Activated CD4-positive, alpha-beta T cell treated with anti-CD3 and anti-CD28 coated beads, Interleukin-2, amount 50 U/mL, for 48 hours (primary cell): ENCODE results near the gene RPGRIP1.
"Not testable (repeated sequence)": the region's sequence is repeated elsewhere in the genome, so short reads cannot be mapped to it uniquely, and the experiment has no call there.

Experiments
- DNase-seq, 2 experiments: peaks; one replicate each; pipeline ENCODE4 v3.0.0-alpha.2; 2020

Gene RPGRIP1

DNA sequence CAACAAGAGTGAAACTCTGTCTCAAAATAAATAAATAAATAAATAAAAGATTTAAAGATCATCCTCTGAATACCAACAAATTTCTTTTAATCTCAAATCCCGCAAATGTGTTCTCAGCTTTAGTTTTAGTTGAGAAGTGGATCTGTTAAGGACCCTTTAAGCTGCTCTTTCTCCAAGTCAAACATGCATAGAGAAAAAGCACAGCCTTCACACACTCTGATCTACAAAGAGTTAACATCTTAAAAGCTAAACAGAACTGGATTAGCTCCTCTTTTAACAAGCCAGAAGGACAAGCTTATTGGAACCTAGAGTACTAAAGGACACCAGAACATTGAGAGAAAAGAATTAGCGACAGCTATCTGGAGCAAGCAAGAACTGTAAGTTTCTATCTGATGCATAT, at the start of gene RPGRIP1:
TSS of gene RPGRIP1 (plus strand) at position 301 of the 400 bp plus-strand sequence. CDS start 7,894 bp downstream, outside the sequence.
- no peak for DNase-seq

DNA sequence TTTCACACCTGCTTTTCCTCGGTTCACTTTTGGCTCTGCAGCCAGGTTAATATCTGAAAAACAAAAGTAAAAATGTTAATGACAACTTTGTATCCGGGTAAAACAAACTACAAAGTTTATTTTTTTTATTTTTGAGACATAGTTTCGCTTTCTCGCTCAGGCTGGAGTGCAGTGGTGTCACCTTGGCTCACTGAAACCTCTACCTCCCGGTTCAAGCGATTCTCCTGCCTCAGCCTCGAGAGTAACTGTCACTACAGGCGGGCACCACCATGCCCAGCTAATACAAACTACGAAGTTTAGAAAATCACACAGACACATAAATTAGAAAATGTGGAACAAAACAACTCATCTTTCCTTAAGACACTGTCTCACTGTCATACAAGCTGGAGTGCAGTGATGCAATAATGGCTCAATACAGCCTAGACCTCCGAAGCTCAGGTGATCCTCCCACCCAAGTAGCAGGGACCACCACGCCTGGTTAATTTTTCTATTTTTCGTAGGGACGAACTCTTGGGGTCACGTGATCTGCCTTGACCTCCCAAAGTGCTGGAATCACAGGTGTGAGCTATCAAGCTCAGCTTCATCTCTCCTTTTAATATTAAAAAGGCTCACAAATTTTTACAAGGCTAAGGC, 48.7 kb upstream of the RPGRIP1 start:
- DNase-seq = no peak

DNA sequence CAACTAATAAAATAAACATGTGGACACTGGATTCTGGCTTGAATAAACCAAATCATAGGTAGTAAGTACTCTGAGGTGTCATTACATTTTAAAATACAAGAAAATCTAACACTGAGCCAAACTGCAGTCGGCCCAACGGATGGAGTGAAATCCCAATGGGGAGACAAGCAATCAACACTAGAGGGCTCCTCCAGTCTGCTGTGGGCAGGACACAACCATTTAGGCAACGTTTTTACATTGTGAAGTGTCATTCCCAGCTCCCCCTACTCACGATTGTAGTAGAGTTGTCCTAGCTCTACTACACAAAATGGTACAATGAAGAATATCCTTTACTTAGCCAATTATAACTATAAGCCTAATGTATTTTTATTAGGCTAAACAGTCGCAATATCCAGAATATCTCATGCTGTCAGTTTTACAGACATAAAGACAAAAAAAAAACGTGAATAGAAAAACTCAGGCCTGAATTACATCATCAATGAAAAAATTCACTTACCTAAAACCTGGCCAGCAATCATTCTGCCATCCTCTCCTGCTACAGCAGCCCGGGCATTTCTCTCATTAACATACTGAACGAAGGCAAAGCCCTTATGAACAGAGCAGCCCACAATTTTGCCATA, 46.3 kb upstream of the RPGRIP1 start:
- DNase-seq = no peak

DNA sequence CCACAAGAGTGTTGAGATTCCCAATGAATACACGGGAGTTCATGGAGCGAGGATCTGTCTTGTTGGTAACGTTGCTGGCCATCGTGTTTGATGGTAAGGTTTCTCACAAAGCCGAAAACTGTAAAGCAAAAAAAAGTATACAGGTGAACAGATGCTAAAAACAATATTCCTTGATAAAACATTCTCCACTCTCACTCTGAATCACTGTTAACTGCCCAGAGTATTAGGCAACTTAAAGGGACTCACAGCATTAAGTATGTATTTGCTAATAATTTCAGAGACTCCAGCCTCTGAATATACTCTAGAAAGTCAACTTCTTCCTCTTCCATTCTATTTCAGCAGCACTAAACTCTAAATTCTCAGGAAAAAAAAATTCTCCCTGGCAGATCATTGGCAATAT, 45.8 kb upstream of the RPGRIP1 start:
- DNase-seq = no peak

DNA sequence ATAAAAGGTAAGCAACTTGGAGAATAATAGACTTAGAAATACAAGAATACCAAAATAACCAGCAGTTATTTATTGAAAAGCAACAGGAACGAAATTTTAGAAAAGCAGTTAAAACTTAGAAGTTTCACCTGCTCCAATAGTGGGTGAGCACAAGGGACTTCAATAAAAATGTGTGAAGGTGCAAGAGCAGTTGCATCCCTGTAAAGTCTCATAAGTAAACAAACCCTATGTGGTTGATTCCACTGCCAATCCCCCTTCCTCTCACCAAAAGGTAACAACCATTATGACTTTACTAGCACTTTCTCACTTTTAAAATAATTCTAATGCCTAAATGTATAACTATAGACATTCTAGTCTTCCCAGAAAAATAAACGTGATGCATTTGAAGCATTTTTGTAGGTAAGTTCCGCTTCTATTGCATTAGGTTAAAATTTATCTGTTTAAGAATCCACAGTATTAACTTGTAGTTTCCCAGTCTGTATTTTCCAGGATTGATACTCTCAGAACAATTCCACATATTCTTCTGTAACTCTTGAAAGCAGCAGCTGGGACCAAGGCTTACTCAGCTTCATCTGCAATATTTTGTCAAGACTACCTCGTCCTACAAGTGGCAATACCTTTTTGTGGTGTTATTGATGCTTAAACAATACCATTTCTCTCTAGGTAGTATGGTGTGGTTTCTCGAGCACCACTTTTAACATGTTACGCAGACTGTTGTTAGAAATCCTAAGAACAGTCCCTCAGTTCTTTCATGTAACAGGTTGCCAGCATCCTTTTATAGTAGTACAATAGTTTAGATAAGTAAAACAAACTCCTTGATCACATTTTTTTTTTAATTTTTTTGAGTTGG, 42.7 kb upstream of the RPGRIP1 start:
- no peak for DNase-seq

DNA sequence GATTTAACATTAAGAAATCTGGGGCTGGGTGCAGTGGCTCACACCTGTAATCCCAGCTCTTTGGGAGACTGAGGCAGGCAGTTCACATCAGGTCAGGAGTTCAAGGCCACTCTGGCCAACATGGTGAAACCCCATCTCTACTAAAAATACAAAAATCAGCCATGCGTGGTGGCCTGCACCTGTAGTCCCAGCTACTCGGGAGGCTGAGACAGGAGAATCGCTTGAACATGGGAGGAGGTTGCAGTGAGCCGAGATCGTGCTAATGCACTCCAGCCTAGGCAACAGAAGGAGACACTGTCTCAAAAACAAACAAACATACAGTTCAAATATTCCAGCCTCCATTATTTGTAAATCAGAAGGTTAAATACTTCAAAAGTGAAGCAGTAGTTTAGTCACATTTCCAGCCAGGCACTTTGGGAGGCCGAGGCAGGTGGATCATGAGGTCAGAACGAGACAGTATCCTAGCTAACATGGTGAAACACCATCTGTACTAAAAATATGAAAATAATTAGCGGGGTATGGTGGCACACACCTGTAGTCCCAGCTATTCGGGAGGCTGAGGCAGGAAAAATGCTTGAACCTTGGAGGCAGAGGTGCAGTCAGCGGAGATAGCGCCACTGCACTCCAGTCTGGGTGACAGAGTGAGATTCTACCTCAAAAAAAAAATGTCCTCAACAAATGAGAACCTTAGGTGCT, 40.9 kb upstream of the RPGRIP1 start:
- no peak for DNase-seq

DNA sequence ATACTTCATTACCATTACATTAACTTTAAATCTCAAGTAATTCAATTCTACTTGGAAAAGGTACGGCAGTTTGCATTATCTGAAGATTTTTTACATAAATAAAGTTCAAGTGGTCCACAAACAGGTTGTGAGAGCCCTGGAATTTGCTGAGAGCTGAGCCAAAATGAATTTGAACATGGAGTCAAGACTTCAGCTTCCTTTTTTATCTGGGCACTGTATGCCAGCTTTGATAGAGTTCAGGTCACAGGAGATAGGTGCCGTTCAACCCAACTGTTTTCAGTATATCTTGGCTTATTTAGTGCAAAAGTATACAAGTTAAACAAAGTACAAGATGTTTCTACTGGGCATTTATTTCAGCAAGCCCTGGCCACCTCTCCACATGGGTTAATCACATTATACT, 39.5 kb upstream of the RPGRIP1 start:
- no peak for DNase-seq

DNA sequence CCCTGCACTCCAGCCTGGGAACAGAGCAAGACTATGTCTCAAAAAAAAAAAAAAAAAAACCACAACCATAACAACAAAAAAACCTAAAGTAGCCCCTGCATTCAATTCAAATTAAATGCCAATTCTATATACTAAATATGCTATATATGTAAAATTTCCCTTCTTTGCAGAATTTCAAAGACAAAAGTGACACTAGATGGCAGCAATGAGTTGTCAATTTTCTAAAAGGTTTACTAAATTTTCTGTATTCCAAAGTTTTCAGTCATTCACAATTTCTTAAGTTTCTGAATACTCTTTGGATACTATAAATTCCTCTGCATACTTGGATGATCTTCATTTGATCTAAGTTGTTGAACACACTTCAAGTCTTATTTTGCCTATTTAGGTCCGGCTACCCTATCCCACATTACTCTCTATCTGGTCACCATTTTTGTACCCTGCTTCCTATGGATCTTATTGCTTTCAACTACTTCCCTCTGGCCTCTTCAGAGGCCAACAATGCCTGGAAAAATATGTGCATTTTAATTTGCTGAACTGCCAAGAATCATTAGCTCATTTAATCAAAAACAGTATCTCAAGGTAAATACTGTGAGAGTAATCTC, 38.6 kb upstream of the RPGRIP1 start:
- no peak for DNase-seq

DNA sequence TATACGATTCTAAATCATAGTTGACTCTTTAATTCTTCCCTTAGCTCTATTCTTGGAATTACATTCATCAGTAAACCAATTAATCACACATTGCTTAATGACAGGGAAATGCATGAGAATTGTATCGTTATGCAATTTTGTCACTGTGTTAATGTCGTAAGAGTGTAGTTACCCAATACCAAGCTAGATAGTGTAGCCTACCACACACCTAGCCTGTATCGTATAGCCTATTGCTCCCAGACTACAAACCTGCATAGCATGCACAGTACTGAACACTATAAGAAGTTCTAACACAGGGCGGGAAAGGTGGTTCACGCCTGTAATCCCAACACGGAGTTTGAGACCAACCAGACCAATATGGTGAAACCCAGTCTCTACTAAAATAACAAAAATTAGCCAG, 35.3 kb upstream of the RPGRIP1 start:
- DNase-seq = no peak

DNA sequence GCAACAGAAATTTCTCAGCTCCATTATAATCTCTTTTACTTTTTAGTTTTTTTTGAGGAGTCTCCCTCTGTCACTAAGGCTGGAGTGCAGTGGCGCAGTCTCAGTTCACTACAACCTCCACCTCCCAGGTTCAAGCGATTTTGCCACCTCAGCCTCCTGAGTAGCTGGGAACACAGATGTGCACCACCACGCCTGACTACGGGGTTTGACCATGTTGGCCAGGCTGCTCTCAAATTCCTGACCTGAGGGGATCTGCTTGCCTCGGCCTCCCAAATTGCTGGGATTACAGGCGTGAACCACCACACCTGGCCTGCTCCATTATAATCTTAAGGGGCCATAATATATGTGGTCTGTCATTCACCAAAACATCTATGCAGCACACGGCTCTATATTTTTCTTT, 34.1 kb upstream of the RPGRIP1 start:
- no peak for DNase-seq

DNA sequence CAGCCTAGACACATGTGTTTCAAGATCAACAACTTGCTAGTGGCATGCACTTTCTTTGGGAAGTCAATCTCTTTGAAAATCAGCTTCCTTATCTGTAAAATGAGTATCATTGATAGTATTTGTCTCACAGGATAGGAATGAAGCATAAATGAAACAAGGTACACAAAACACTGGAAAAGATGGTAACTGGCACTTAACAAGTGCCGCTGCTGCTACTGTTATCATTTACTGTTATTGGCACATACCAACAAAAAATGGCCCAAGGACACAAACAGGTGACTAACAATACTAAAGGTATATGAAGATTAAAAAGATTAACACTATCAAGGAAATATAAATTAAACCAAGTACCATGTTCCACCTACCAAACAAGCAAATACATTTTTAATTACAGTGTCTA, 31.5 kb upstream of the RPGRIP1 start:
- DNase-seq = no peak

DNA sequence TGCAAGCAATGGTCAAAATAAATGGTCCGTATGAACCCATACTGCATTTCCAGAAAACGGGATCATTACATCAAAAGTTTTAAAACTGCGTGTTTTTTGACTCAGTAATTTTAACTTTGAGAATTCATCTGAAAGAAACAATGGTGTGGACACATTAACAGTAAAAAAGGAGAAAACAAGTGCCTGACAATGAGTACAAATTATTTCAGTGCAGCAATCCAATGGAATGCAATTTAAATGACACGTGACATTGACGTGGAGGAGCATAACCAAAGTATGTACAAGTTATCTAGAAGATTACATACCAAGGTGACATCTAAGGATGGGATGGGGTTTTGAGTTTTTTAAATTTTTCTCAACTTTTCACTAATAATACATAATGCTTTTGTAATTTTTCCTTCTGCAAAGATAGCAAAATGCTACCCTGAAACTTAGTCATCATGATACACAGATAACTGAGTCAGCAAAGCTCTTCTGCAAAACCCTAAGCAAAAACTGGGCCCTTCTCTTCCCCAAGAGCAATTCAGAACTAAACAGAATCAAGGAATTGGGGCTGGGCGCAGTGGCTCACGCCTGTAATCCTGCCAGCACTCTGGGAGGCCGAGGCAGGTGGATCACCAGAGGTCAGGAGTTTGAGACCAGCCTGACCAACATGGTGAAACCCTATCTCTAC, 31.0 kb upstream of the RPGRIP1 start:
- no peak for DNase-seq

DNA sequence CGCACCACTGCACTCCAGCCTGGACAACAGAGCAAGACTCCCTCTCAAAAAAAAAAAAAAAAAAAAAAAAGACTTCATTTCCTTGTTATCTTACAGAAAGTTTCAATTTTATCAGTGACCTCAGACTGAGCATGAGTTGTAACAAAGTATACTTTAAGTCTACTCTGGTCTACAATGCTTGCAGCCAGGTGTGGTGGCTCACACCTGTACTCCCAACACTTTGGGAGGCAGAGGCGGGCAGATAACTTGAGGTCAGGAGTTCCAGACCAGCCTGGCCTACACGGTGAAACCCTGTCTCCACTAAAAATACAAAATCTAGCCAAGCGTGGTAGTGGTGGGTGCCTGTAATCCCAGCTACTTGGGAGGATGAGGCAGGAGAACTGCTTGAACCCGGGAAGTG, 28.7 kb upstream of the RPGRIP1 start:
- DNase-seq = no peak

DNA sequence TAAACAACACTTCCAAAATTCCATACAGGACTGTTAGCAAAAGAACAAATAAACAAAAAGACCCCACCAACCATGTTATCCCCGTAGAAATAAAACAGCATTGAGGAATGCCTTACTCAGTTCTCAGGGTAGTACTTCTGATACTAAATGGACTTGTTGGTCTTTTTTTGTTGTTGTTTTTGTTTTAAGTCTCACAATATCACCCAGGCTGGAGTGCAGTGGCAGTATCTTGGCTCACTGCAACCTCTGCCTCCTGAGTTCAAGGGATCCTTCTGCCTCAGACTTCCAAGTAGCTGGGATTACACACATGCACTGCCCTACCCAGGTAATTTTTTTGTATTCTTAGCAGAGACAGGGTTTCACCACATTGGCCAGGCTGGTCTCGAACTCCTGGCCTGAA, 27.7 kb upstream of the RPGRIP1 start:
- DNase-seq = no peak

DNA sequence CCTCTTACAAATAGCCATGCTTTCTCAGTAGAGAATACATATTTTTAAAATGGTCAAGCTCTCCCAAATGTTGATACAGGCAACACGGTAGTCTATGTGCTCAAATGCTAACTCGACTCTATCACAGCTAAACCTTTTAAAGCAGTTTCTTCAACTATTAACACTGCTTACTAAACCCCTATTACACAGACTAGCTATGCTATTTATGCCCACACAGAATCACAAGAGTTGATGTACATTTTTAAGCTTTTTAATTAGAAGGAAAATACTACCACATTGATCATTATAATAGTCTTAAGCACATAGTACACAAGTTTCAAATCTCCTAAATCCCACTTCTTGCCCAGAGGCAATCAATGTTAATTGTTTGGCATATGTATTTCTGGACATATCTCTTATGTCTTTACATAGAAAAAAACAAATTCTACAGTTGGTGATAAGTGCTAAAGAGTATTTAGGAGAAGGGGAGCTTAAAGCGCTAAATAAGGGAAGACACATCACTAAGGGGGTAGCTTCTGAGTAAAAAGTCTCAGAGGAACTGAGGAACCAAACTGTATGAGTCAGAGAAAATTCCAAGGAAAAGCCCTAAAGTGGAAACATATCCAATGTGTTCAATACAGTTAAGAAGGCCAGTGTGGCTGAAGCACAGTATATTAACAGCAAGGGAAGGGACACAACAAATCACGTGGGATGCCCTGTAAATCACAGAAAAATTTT, 24.3 kb upstream of the RPGRIP1 start:
- DNase-seq = no peak

DNA sequence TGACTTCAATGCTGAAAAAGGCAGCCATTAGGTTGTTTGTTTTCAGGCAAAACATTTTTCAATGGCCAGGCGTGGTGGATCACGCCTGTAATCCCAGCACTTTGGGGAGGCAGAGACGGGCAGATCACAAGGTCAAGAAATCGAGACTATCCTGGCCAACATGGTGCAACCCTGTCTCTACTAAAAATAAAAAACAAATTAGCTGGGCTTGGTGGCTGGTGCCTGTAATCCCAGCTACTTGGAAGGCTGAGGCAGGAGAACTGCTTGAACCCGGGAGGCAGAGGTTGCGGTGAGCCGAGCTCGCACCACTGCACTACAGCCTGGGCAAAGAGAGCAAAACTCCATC, 23.8 kb upstream of the RPGRIP1 start:
- not testable (repeated sequence) for DNase-seq

DNA sequence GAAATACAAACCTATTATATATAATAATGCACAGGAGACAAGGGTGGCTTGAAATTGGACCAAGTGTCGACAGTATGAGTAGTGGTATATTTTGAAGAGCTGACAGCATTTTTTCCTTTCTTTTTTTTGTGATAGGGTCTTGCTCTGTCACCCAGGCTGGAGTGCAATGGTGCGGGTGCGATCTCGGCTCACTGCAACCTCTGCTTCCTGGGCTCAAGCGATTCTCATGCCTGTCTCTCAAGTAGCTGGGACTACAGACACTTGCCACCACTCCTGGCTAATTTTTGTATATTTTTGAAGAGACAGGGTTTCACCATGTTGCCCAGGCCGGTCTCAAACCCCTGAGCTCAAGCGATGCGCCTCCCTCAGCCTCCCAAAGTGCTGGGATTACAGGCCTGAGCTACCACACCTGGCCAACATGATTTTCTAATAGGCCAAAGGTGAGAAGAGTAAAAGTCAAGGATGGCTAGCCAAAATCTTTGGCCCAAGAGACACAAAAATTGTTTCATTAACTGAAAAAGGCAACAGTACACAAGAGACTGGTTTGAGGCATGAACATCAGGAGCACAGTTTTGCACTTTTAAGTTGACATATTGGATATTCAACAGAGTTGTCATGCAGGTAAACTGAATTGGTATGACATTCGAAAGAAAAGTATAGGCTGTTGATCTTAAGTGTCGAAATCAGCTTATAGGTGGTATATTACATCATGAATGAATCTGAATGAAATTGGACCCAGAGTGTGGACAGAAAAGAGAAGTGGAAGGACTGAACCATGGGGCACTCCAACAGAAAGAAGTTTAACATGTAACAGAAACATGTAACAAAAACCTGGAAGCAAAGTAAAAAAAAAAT, 23.1 kb upstream of the RPGRIP1 start:
- DNase-seq = no peak

DNA sequence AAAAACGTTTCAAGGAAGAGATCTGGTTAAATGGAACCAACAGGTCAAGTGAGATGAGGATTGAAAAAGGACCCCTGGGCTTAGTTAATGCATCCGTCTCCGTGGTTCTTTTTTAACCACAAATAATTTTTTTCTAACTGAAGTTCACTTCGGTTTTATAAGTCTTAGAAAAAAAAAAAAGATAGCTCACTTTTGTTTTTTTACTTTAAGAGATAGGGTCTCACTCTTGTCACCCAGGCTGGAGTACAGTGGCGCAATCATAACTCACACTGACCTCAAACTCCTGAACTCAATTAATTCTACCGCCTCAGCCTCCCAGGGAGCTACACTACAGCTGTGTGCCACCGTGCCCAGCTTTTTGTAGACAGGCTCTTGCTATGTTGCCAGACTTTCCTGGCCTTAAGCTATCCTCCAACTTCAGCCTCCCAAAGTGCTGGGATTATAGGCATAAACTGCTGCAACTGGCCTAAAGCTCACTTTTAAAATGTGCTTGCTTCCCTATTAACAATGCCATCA, 22.4 kb upstream of the RPGRIP1 start:
- DNase-seq = no peak

DNA sequence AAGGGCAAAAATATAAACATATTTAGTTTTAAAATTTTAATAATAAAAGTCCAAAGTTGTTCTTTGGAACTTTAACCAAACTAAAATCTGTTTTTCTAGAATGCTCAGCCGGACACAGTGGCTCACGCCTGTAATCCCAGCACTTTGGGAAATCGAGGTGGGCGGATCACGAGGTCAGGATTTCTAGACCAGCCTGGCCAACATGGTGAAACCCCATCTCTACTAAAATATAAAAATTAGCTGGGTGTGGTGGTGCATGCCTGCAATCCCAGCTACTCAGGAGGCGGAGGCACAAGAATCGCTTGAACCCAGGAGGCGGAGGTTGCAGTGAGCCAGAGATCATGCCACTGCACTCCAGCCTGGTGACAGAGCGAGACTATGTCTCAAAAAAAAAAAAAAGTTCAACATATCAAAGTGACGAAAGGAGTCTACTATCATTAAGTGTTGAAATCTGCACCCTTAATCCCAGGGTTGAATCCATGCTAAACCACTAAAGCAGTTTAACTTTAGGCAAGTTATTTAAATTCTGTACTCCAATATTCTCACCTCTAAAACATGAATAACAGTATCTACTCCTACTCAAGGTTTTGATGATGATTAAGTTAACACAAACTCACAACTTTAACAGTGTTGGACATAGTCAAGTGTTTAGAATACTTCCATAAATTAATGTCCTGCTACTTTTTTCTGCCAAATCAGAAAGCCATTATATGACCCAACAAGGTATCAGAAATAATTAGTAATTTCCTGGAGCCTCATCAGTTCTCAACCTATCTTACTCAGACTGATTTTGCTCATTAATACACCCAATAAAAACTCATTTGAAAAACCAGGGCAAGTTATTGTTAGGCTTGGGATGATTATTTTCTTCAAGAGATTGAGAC, 21.6 kb upstream of the RPGRIP1 start:
- no peak for DNase-seq
